Measurements from ENCODE around the gene PPP2R2C. TPM values are rescaled to one million over a fixed set of nuclear protein-coding genes. Genes with fewer than 3 reads are reported as not detected.

Gene PPP2R2C
- total RNA-seq, 1 experiment from 2014 or later: under 0.01 TPM

DNA sequence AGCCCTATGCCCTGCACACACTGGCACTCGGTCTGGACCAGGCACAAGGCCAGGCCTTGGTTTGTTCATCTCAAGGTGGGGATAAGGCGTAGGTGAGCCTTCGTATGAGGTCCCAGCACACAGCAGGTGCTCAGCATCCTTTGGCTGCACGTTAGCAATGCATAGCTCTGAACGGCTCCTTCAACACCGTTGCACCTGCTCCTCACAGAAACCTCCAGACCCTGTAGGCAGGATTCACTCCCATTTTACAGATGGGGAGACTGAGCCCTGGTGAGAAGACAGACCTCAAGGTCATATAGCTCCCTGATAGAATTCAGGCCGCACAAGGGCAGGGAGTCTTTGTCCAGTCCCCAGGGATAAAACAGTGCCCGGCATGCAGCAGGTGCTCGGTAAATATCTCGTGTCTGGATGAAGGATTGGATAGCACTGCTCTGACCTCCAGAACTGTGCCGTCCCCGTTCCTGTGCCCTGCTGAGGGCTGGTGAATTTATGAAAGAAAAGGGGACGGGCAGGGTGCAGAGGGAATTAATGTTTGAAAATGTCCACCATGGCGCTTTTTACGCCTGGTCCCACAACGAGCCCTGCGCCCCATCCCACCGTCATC lies 2.4 kb downstream of the PPP2R2C start:
- no peak for DNase-seq (ENCODE audit: low read depth)

DNA sequence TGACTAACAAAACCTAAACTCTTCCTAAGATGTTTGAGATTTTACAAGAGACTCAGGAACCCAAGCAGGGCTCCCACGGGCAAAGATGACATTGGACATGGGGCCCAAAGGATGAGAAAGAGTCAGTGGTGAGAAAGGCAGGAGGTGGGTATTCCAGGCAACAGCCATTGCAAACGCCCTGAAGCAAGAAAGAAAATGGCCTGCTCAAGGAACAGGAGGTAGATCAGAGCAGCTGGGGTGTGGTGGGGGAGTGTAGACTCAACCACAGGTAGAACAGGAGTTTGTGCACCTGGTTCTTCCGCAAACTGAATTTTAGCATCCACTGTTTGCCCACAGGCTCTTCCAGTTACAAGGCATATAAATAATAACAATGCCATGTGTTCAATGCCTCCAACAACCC lies 3.3 kb downstream of the PPP2R2C start:
- no peak for DNase-seq (ENCODE audit: low read depth)

DNA sequence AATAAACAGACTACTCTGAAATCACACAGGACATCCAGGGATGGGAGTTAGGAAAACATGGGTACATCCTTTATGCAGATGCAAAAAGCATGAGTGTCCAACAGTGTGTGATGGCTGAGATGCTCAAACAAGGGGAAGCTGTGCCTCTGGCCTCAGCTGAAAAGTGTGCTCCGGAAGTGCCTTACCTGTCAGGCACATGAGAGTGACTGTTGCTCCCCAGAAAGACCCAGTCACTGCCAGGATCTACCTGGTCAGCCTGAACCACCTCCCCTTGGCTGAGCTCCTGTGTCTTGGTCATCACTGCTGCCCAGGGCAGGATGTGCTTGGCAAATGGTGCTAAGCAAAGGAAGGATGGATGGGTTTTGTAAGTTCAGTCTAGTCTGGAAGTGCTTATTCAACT lies 4.0 kb downstream of the PPP2R2C start:
- no peak for DNase-seq (ENCODE audit: low read depth)

DNA sequence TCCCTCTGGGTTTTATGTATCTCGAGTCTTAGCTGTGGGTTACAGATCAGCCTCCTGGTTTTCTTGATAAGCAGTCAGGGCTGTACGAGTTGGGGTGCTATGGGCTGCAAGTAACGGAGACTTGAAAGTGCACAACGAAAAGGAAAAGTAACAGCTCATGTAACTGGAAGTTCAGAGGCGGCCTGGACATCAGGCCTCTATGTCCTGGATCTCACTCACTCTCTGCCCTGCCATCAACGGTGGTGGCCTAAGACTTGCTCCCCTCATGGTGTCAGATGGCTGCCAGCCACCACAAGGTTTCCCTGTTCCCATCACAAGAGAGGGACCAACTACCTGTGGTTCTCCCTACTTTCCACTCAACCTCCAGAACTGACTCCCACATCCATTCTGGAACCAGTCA lies 4.8 kb downstream of the PPP2R2C start:
- DNase-seq (ENCODE audit: low read depth): no peak

DNA sequence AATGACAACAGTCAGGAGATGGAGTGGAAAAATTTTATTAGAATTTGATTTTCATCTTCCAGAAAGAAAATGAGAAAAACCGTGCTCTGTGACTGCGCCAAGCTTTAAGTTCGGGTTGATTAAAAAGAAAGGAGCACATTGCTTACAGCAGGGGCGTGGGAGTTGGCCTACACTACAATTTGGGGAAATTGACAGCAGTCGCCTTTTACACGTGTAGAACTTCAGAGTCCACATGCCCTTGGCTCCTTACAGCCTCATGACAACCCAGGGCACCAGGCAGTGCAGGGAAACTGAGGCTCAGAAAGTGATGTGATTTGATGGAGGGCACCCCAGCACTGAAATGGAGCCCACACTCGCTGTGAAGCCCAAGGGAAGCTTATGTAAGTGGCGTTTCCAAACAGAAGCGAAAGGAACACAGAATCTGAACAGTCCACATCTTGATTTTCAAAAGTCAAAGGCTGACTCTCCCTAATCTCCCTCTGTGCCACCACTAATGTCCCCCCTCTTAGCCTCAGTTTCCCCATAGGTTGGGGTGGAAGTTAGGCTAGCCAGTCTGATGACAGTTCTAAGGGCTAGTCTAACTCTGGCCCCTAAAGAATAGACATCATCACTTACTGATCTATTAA lies 5.5 kb downstream of the PPP2R2C start:
- no peak for DNase-seq (ENCODE audit: low read depth)

DNA sequence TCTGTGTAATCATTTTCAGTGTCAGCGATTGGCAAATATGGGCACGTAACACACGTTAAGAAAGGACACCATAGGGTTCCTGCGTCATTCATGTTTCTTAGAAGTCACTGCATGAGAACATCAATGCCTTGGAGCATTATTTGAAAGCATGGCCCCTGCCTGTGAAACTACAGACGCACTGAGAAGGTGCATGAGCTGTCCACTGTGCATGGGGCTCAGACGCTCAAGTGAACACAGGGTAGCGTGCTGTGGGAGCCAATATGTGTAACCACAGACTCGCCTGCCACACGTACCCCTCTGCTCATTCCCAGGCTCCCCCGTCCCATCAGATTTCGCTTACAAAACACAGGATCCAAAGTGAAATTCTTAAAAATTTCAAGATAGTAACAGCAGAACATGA lies 6.5 kb downstream of the PPP2R2C start:
- DNase-seq (ENCODE audit: low read depth): no peak

DNA sequence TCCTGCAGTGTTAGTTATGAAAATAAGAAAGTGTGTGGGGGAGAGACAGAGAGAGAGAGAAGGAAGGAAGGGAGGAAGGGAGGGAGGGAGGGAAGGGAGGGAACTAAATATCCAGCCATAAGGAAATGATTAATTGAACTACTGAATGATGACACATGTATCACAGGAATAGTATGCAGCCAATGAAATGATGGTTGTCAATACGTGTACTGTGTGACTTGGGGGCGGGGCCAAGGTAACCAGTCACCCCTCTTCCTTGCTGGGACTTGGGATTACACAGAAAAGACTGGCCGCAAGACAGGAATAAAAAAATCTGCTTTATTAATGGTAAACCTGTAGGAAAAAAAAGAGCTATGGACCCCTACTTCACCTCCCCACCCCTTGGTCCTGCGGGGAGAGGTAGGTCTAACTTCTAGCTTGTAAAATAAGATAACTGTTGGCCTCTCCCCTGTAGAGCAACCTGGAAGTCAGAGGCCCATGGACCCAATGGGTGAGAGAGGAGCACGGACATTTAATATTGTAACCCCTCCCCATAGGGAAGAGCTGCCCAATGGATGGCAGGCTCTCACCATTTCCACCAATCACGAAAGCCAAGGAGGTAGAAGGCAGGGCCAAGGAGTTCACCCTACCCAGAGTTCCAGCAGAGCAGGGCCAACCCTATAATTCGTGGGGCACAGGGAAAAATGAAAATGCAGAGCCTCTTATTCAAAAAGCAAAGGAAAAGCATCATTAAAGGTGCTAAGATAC lies 7.4 kb downstream of the PPP2R2C start:
- DNase-seq (ENCODE audit: low read depth): no peak

DNA sequence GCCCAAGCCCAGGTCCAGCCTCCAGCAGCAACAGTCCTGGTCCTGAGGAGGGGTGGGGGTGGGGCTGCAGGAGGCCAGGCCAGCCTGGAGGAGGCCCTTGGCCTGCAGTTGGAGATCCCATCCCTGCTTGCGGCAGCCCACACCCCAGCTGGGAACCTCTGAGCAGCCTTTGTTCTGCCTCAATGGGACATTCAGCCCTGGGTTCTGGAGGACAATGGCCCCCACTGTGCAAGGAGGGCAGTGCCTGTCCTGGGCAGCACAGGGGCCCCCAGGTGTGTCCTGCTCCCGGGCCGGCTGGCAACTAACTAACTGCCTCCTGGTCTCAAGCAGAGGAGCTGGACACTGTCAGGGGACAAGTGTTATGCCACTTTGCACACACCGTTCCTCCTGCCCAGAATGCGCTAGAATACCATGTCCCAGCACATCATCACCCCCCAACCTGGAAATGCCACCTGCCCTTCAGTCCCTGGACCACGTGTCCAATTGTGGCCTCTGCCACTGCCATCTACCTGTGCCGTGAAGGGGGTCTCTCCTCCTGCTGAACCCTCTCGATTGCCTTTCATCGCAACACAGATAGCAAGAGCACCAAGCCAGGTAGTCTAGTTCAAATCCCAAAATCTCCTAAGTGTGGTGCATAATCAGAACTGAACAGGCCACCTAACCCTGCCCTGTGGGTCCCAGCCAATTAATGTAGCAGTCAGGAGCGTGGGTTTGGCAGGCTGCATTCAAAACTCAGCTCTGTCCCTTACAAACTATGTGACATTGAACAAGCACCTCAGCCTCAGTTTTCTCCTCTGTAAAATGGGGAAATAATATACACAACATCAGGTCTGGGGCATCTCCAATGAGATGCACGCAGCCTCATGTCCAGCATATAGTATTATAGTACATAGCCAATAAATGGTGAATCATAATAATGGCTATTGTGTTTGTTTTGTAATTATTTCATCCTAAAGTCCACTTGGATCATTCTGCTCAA lies 8.8 kb downstream of the PPP2R2C start:
- DNase-seq (ENCODE audit: low read depth): no peak

DNA sequence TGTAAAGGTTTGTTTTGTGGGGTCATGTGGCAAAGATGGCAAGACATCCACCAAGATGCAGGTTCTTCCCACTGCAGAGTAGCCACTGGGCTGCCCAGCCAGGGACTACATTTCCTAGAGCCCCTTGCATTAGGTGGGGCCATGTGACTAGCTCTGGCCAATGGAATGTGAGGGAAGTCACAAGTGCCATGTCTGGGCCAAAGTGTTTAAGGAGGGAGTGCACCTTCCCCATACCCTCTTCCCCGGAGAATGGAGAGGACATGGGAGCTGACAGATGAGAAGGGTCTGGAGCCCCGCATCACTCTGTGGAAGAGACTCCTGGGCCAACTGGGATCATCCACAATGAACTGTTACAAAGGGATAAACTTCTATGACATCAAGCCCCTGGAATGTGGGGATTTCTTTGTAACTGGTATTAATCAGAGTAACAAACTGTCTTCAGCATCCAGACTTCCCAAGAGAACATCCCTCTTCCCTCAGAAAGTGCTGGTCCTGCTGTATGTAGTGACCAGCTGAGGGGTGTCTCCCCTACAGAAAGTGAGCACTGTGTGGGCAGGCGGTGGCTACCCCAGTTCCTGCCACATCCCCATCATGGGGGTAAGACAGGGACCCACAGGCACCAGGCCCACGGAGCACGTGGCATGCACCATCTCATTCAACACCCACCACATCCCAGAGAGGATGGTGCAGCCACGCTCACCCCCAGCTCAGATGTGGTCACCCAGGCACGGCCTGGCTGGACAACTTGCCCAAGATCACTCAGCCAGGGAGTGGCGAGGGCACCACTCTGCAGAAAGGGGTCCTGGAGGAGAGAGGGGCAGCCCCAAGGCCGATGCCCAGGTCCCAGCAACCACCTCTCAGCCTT lies 10.9 kb downstream of the PPP2R2C start:
- no peak for DNase-seq (ENCODE audit: low read depth)

DNA sequence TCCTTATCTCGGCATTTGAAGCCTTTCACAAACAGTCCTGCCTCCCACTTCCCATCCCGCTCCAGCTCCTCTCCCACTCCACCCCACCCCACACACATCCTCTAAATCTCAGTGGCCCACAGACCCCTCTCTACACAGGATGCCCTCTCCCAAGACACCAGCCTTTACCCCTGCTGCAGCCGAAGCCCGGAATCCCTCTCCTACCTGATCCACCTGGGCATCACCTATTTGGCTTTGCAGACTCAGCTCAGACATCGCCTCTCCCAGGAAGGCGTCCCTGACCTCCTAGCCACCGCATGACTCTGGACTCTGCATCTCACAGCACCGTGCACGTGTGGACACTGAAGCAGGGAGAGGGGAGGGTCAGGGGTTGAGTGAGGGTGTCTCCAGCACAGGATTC lies 11.5 kb downstream of the PPP2R2C start:
- DNase-seq (ENCODE audit: low read depth): no peak

DNA sequence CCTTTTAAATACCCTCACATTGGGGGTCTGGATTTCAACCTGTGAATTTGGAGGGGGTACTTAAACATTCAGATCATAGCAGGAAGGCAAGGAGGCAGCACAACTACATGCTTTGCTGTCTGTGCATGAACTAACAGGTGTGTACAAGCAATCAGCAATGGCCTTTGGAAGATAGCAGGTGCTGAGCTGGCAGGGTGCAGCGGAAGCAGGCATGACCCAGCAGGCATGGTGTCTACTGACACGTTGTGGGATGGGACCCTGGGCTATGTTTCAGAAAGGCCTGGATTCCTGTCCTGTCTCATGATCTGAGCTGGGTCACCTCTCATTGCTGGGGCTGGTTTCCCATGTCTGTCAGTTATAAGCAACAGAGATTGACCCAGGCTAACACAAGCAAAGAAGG lies 13.9 kb downstream of the PPP2R2C start:
- DNase-seq (ENCODE audit: low read depth): no peak

DNA sequence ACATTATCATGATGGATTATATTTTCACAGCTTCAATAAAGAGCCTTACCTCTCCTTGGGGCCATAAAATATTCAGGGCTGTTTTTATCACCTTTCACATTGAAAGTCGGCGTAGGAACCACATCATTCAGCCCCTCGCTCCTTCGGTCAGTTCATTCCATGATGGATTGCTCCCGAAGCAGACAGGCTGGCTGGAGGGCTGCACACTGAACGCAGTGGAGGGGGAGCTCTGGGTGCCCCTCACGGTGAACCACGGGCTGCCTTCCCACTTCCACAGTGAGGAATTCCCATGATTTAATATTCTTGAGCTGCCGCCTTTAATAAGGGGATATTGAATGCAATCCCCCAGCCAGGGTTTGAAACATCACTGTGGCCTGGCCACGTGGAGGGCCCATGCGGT lies 16.0 kb downstream of the PPP2R2C start:
- no peak for DNase-seq (ENCODE audit: low read depth)

DNA sequence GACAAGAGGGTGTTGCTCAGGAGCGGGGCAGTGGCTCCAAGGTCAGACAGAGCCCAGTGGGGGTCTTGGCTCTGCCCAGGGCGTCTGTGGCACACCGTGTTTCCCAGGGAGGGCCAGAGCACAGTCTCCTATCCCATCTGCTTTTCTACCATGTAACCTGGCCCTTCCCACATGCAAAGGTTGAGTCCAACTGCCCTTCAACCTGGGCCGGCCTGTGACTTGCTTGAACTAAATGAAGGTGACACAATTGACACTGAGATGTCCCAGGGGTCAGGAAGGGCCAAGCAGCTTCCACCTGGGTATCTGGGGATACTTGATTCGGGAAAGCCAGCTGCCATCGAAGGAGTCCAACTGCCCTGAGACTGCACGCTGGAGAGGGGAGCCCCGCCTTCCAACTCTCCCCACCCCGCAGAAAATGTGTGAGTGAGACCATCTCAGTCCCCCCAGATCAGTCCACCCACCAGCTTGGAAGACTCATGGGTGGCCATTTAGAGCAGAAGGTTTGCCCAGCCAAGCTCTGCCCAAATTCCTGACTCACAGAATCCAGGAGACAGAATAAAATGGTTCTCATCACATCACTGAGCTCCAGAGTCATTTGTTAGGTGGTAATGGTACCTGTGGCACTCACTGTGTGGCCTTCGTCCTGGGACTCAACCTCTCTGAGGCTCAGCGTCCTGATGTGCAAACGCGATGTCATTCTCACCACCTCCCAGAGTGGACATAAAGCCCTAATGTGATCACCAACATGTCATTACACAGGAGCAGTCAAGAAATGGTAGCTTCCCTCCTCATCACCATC lies 18.1 kb downstream of the PPP2R2C start:
- DNase-seq (ENCODE audit: low read depth): no peak

DNA sequence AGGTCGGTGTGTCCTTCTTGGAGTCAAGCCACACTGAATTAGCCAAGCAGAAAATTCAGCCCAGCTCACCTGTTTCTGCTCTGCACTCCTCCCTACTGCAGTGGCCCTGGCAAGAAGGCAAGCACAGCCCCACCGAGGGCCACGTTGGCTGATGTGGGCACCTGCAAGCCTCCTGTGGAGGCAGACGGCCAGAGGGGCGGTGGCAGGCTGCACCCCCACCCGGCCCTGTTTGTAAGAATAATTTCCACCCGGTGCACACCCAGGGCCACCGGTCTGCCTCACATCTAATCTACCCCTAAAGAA lies 18.8 kb downstream of the PPP2R2C start:
- DNase-seq (ENCODE audit: low read depth): no peak

DNA sequence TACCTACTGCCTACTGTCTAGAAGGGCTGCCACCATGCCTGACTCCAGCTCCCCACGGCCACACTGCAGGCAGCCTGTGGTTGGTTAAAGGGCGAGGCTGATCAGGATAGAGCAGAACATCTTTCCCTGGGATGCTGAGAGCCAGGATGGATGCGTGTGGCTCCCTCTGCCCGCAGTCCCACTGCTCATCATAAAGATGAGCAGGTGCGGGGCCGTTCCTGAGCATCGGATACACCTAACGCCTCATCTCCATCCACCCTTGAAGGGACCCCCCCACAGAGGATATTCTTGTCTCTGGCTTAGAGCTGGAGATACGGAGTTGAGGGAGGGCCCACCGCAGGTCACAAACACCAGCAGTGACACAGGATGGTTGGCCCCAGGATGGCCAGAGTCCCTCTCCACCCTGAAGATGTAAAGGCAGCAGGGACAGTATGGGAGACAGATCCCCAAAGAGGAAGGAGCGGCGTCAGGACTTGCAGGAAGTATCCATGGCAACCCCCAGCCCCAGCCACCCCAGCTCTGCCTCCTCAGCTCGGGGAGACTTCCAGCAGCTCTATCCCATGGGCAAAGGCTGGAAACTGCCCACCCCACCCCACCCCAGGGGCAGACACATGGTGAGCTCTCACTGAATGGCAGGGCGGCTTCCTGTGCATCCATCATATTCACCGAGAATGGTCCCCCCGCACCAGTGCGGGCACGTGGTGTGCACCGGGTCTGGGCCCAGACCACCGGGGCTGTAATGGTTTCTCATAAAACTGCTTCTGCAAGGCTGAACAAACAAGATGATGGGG lies 19.3 kb downstream of the PPP2R2C start:
- DNase-seq (ENCODE audit: low read depth): no peak

DNA sequence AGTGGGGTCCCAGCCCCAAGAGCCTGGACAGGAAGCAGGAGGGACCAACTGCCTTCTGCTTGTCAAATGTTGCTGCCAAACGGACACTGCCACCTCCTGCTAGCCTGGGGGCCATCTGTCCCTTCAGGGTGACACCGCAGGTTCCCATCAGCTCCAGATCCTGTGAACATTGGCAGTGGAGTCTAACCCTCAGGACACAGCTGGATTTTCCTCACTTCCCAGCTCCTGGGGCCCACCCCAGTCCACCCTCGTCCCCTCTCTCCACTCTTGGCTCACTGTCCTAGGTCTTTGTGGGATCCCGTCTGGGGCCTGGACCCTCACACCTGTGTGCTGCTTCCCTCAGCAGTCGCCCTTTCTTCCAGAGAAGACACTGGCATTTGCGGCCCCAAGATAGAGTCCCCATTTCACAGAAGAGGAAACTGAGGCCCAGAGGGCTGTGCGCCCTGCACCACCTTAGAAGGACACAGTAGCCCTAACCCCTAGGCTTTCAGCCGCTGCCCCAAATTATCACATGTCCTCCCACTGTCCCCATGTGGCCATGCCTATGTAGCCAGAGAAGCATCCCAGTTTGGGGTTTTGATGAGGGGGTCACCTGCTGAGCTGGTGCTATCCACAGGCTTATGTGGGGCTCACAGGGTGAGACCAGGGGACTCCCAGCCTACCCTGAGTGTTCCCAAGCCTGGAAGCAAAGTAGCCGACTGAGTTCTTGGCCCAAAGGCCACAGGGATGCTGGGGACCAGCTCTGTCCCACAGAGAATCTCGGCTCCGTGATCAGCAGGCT lies 20.1 kb downstream of the PPP2R2C start:
- DNase-seq (ENCODE audit: low read depth): no peak

DNA sequence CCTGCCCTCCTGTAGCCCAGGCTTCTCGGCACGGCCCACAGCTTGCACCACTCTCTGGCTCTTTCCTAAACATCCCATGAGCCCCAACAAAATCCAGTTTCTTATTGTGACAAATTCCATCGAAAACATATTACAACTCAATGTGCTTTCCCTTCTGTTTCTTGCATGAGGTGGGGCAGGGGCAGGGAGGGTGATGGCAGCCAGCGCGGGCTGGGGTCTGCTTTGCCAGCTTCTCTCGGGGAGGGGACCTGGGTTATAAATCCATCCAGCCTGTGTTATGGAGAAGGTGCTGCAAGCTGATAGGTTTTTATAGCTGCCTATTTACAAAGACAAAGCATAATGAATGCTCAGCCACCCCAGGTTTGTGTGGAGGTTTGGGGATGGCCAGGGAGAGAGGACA lies 21.1 kb downstream of the PPP2R2C start:
- no peak for DNase-seq (ENCODE audit: low read depth)

DNA sequence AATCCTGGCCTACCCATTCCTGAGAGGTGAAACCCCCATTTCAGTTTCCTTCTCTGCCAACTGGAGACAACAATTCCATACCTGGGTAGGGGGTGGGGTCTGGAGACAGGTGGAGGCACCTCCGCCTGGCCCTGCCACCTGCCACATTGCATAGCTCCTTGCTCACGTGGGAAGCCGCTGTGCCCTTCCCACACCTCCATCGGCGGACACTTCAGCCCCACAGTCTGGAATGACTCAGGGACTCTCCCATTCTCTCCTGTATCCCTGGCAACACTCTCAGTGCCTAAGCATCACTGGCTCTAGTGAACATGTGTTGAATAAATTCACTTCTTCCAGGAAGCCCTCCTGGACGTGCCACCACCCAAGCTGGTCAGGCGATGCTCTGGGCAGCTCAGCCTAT lies 21.7 kb downstream of the PPP2R2C start:
- DNase-seq (ENCODE audit: low read depth): no peak
